ENCODE measurements around the gene PACRG.

Gene PACRG

GRCh38 chr6:162906479-162906878 lies 178.7 kb downstream of the PACRG start:
- DNase-seq: no peak
- TF ChIP-seq, protein P1, sequence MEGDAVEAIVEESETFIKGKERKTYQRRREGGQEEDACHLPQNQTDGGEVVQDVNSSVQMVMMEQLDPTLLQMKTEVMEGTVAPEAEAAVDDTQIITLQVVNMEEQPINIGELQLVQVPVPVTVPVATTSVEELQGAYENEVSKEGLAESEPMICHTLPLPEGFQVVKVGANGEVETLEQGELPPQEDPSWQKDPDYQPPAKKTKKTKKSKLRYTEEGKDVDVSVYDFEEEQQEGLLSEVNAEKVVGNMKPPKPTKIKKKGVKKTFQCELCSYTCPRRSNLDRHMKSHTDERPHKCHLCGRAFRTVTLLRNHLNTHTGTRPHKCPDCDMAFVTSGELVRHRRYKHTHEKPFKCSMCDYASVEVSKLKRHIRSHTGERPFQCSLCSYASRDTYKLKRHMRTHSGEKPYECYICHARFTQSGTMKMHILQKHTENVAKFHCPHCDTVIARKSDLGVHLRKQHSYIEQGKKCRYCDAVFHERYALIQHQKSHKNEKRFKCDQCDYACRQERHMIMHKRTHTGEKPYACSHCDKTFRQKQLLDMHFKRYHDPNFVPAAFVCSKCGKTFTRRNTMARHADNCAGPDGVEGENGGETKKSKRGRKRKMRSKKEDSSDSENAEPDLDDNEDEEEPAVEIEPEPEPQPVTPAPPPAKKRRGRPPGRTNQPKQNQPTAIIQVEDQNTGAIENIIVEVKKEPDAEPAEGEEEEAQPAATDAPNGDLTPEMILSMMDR (IDR thresholded peaks at IDR 0.05): no peak
- Mint-ChIP-seq H3K4me1 (no peaks in the 10 kb centered on the region), H3K4me3 (no peak overlapping the region), H3K9me3 (peaks cover 7% of the 10 kb centered on the region), H3K27ac (no peak overlapping the region), H3K27me3 (ENCODE audit: low read depth, poor library complexity) (no peaks in the 10 kb centered on the region), H3K36me3 (ENCODE audit: low read depth) (no peaks in the 10 kb centered on the region)

- no peak overlapping the region for H3K27ac Mint-ChIP-seq
- DNase-seq: no peak
- H3K27me3 Mint-ChIP-seq (ENCODE audit: low read depth, poor library complexity): no peaks in the 10 kb centered on the region
- TF ChIP-seq, protein P1 (IDR thresholded peaks at IDR 0.05): peak; percentile 51
- no peaks in the 10 kb centered on the region for H3K36me3 Mint-ChIP-seq (ENCODE audit: low read depth)
- H3K4me3 Mint-ChIP-seq: no peak overlapping the region
- H3K4me1 Mint-ChIP-seq: no peaks in the 10 kb centered on the region
- H3K9me3 Mint-ChIP-seq: peaks cover 7% of the 10 kb centered on the region
Measured at GRCh38 chr6:162907876-162908481, 180.2 kb downstream of the PACRG start.

- TF ChIP-seq, protein P1 (IDR thresholded peaks at IDR 0.05): no peak
- no peak for DNase-seq
- H3K36me3 Mint-ChIP-seq (ENCODE audit: low read depth): no peaks in the 10 kb centered on the region
- H3K27me3 Mint-ChIP-seq (ENCODE audit: low read depth, poor library complexity): no peaks in the 10 kb centered on the region
- H3K4me3 Mint-ChIP-seq: no peak overlapping the region
- no peak overlapping the region for H3K27ac Mint-ChIP-seq
- no peaks in the 10 kb centered on the region for H3K9me3 Mint-ChIP-seq
- no peaks in the 10 kb centered on the region for H3K4me1 Mint-ChIP-seq
Measured at GRCh38 chr6:162913206-162913605, 185.4 kb downstream of the PACRG start.

DNA sequence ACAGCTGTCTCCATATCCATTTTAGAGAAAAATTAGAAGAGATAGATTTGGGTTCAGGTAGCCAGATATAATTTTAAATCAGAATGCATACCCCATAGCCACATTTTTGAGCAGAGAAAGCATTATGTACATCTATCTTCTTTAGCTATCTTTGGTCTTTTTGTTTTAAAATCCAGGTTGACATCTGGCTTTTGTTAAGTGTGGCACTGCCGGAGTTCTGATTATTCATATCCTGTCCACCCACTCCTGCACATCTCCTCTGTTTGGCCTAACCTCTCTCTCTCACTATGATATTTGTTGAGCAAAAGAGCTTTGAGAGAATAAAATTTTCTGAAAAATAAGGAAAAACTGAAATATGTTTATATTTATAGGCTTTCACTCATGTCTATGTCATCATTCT lies 189.7 kb downstream of the PACRG start:
- DNase-seq: no peak
- TF ChIP-seq, protein P1 (IDR thresholded peaks at IDR 0.05): no peak
- no peaks in the 10 kb centered on the region for H3K9me3 Mint-ChIP-seq
- no peaks in the 10 kb centered on the region for H3K4me1 Mint-ChIP-seq
- H3K4me3 Mint-ChIP-seq: no peak overlapping the region
- no peaks in the 10 kb centered on the region for H3K36me3 Mint-ChIP-seq (ENCODE audit: low read depth)
- no peak overlapping the region for H3K27ac Mint-ChIP-seq
- peaks cover 11% of the 10 kb centered on the region for H3K27me3 Mint-ChIP-seq (ENCODE audit: low read depth, poor library complexity)

DNA sequence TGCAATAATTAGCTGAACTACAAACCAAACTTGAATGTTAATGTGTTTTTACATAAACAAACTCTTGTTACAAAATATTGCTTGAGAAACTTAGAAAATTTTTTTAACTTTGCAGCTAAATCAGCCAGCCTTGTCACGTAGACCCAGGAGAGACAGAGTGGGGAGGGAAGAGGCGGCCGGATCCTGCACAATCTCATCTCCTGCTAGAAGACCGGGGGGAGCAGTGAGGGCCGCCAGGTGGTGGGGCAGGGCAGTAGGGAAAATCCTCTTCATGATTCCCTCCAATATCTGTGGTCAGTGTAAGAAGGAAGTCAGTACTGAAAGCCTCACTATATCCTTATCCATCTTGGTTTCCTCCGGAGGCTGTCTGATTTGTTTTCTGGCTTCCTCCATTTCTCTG lies 193.3 kb downstream of the PACRG start:
- DNase-seq: no peak
- no peak overlapping the region for H3K4me3 Mint-ChIP-seq
- TF ChIP-seq, protein P1 (IDR thresholded peaks at IDR 0.05): no peak
- peaks cover 6% of the 10 kb centered on the region for H3K36me3 Mint-ChIP-seq (ENCODE audit: low read depth)
- peaks cover 30% of the 10 kb centered on the region for H3K9me3 Mint-ChIP-seq
- H3K27ac Mint-ChIP-seq: no peak overlapping the region
- no peaks in the 10 kb centered on the region for H3K4me1 Mint-ChIP-seq
- peaks cover 11% of the 10 kb centered on the region for H3K27me3 Mint-ChIP-seq (ENCODE audit: low read depth, poor library complexity)

DNA sequence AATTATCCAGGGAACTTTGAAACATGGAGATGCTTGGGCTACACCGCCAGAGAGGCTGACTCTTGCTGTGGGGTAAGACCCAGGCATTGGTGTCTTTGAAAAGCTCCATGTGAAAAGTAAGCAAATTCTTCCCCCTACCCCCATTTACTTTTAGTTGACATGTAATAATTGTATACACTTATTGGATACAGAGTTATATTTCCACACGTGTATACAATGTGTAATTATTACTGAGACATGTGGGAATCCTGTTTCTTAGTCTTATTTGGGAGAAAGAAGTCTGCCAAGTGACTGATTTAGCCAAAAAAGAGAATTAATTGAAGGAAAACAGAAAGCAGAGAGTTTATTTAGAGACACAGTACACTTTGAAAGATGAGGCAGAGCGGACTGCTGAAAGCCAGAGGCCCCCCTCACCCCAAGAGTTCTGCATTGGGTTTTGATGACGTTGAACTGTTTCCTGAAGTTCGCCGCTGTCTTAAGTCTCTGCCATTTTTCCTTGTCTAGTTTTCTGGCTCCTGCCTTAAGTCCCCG lies 193.8 kb downstream of the PACRG start:
- no peak overlapping the region for H3K27ac Mint-ChIP-seq
- H3K9me3 Mint-ChIP-seq: peaks cover 35% of the 10 kb centered on the region
- peaks cover 11% of the 10 kb centered on the region for H3K27me3 Mint-ChIP-seq (ENCODE audit: low read depth, poor library complexity)
- TF ChIP-seq, protein P1 (IDR thresholded peaks at IDR 0.05): no peak
- no peak overlapping the region for H3K4me3 Mint-ChIP-seq
- DNase-seq: no peak
- H3K36me3 Mint-ChIP-seq (ENCODE audit: low read depth): peaks cover 6% of the 10 kb centered on the region
- H3K4me1 Mint-ChIP-seq: no peaks in the 10 kb centered on the region

Measured in nephron progenitor cell (in vitro differentiated cells).